Progenitor cell of endocrine pancreas (in vitro differentiated cells): ENCODE data around the gene COX6A2. TPM values are rescaled to one million over a fixed set of nuclear protein-coding genes. Genes with fewer than 3 reads are reported as not detected.

ENCODE experiments used
- DNase-seq: peaks from one replicate; pipeline ENCODE4 v3.0.0; 2021; ENCODE audit warnings: low spot score; ENCODE audit not compliant: unreplicated experiment
- H3K27ac Mint-ChIP-seq: 2 replicates; pipeline ENCODE4 v1.8.0; 2021; ENCODE audit warnings: mild to moderate bottlenecking, moderate library complexity, mixed read lengths
- H3K27me3 Mint-ChIP-seq: 2 replicates; pipeline ENCODE4 v1.8.0; 2021; ENCODE audit warnings: mixed read lengths
- H3K36me3 Mint-ChIP-seq: 2 replicates; pipeline ENCODE4 v1.8.0; 2022; ENCODE audit warnings: mixed read lengths; ENCODE audit not compliant: insufficient read depth
- H3K4me1 Mint-ChIP-seq: 2 replicates; pipeline ENCODE4 v1.8.0; 2021; ENCODE audit warnings: low read depth, mixed read lengths
- H3K4me3 Mint-ChIP-seq: 2 replicates; pipeline ENCODE4 v1.8.0; 2021; ENCODE audit warnings: low read depth, mild to moderate bottlenecking, moderate library complexity, mixed read lengths
- H3K9me3 Mint-ChIP-seq: 2 replicates; pipeline ENCODE4 v1.8.0; 2021; ENCODE audit warnings: low read depth, mixed read lengths
- CTCF ChIP-seq: fragments of 200-600 bp; sonication (generic); IDR thresholded peaks from one replicate; pipeline ENCODE4 v1.5.0; 2021; ENCODE audit warnings: antibody characterized with exemption, mild to moderate bottlenecking; ENCODE audit not compliant: unreplicated experiment
- total RNA-seq: library from RNA; stranded (reverse); gene quantifications from 2 replicates; pipeline ENCODE4 v1.2.1, GENCODE V29; 2021

COX6A2 gene
- total RNA-seq, 1 donor from 2014 or later: not detected

- Mint-ChIP-seq H3K27me3 (peaks cover 25% of the 10 kb centered on the region), H3K4me3 (no peak overlapping the region), H3K36me3 (no peaks in the 10 kb centered on the region), H3K9me3 (no peaks in the 10 kb centered on the region), H3K27ac (no peak overlapping the region), H3K4me1 (no peaks in the 10 kb centered on the region)
- no peak for DNase-seq
- no peak for TF ChIP-seq CTCF
These were observed 20.8 kb downstream of the COX6A2 start for GRCh38 chr16:31407406-31407805.

GRCh38 chr16:31404353-31405064 lies 23.7 kb downstream of the COX6A2 start:
- no peak for TF ChIP-seq CTCF
- H3K4me1 Mint-ChIP-seq: no peaks in the 10 kb centered on the region
- H3K4me3 Mint-ChIP-seq: no peak overlapping the region

GRCh38 chr16:31403590-31404352 lies 24.4 kb downstream of the COX6A2 start:
- no peaks in the 10 kb centered on the region for H3K4me1 Mint-ChIP-seq
- no peaks in the 10 kb centered on the region for H3K9me3 Mint-ChIP-seq
- DNase-seq: no peak
- H3K27ac Mint-ChIP-seq: no peak overlapping the region
- H3K36me3 Mint-ChIP-seq: no peaks in the 10 kb centered on the region
- peaks cover 16% of the 10 kb centered on the region for H3K27me3 Mint-ChIP-seq
- no peak overlapping the region for H3K4me3 Mint-ChIP-seq
- no peak for TF ChIP-seq CTCF

More at GRCh38 chr16:31404353-31405064, 23.7 kb downstream of the COX6A2 start:
- no peaks in the 10 kb centered on the region for H3K9me3 Mint-ChIP-seq
- peaks cover 21% of the 10 kb centered on the region for H3K27me3 Mint-ChIP-seq
- DNase-seq: no peak
- H3K27ac Mint-ChIP-seq: no peak overlapping the region
- no peaks in the 10 kb centered on the region for H3K36me3 Mint-ChIP-seq

GRCh38 chr16:31402687-31403086 lies 25.5 kb downstream of the COX6A2 start:
- no peak overlapping the region for H3K4me3 Mint-ChIP-seq

More at GRCh38 chr16:31402687-31403086, 25.5 kb downstream of the COX6A2 start:
- Mint-ChIP-seq H3K36me3 (no peaks in the 10 kb centered on the region), H3K9me3 (no peaks in the 10 kb centered on the region), H3K27ac (no peak overlapping the region), H3K27me3 (peaks cover 8% of the 10 kb centered on the region), H3K4me1 (no peaks in the 10 kb centered on the region)
- no peak for TF ChIP-seq CTCF
- DNase-seq: no peak
